DOHH2 (cell line): ENCODE results near the gene SH3RF3.

ENCODE experiments used
- EZH2phosphoT487 ChIP-seq: fragments of 200-600 bp; sonication (generic); IDR thresholded peaks from 2 replicates; pipeline ENCODE4 v1.6.1; 2017; ENCODE audit warnings: borderline replicate concordance, mild to moderate bottlenecking, antibody characterized with exemption, low read length, moderate library complexity, mixed read lengths
- TF ChIP-seq, protein P1 (sequence below): fragments of 200-600 bp; sonication (generic); IDR thresholded peaks from one replicate; pipeline ENCODE4 v1.5.1; 2014; ENCODE audit warnings: antibody characterized with exemption, mild to moderate bottlenecking, low read depth, low read length; ENCODE audit not compliant: poor library complexity, severe bottlenecking

DNA sequence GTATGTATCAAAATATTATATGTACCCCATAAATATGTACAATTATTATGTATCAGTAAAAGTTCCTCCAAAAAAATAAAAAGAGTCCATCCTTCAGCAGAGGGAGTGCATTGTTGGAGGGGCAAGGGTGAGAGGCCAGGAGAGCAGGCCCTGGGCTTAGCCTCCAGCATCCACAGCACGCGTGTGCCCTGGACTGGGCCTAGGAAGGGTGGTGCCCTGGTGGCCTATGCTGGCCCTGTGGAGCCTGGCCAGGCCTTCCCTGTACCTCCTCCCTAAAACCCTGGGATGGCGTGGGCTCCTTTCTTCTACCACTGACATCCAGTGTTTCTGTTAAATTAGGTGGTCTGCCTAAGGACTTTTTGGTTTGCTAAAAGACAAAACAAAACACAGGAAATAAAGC lies 93.4 kb downstream of the SH3RF3 start:
- TF ChIP-seq, protein P1, sequence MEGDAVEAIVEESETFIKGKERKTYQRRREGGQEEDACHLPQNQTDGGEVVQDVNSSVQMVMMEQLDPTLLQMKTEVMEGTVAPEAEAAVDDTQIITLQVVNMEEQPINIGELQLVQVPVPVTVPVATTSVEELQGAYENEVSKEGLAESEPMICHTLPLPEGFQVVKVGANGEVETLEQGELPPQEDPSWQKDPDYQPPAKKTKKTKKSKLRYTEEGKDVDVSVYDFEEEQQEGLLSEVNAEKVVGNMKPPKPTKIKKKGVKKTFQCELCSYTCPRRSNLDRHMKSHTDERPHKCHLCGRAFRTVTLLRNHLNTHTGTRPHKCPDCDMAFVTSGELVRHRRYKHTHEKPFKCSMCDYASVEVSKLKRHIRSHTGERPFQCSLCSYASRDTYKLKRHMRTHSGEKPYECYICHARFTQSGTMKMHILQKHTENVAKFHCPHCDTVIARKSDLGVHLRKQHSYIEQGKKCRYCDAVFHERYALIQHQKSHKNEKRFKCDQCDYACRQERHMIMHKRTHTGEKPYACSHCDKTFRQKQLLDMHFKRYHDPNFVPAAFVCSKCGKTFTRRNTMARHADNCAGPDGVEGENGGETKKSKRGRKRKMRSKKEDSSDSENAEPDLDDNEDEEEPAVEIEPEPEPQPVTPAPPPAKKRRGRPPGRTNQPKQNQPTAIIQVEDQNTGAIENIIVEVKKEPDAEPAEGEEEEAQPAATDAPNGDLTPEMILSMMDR: no peak
- no peak for TF ChIP-seq EZH2phosphoT487
